Endodermal cell (in vitro differentiated cells): ENCODE data around the gene RBKS. TPM values are rescaled to one million over a fixed set of nuclear protein-coding genes. Genes with fewer than 3 reads are reported as not detected.

Experiments
- DNase-seq: peaks from one replicate; pipeline ENCODE4 v3.0.0-alpha.2; 2017
- H3K27ac ChIP-seq: 2 replicates; pipeline ENCODE4 v1.5.1; 2013; ENCODE audit warnings: mild to moderate bottlenecking, low read depth, low read length, moderate library complexity
- H3K27me3 ChIP-seq: 2 replicates; pipeline ENCODE4 v1.6.1; 2013; ENCODE audit warnings: mild to moderate bottlenecking, low read length, moderate library complexity; ENCODE audit not compliant: insufficient read depth, control insufficient read depth, poor library complexity, severe bottlenecking
- H3K36me3 ChIP-seq: 2 replicates; pipeline ENCODE4 v1.7.0; 2013; ENCODE audit warnings: mild to moderate bottlenecking, low read length, moderate library complexity; ENCODE audit not compliant: control insufficient read depth, insufficient read depth
- H3K4me1 ChIP-seq: one replicate; pipeline ENCODE4 v1.7.0; 2013; ENCODE audit warnings: low read length; ENCODE audit not compliant: control insufficient read depth, insufficient read depth
- H3K4me3 ChIP-seq: 2 replicates; pipeline ENCODE4 v1.5.1; 2013; ENCODE audit warnings: mild to moderate bottlenecking, low read length, moderate library complexity
- H3K9ac ChIP-seq: 2 replicates; pipeline ENCODE4 v1.6.1; 2013; ENCODE audit warnings: mild to moderate bottlenecking, low read length, moderate library complexity; ENCODE audit not compliant: poor library complexity, severe bottlenecking; ENCODE audit errors: extremely low read depth
- H3K9me3 ChIP-seq: 2 replicates; pipeline ENCODE4 v1.6.1; 2013; ENCODE audit warnings: mild to moderate bottlenecking, low read length, moderate library complexity; ENCODE audit not compliant: control insufficient read depth
- H3K27ac Mint-ChIP-seq: 2 replicates; pipeline ENCODE4 v1.8.0; 2020; ENCODE audit warnings: mixed read lengths
- H3K27me3 Mint-ChIP-seq: 2 replicates; pipeline ENCODE4 v1.8.0; 2021; ENCODE audit warnings: mild to moderate bottlenecking, mixed read lengths; ENCODE audit not compliant: insufficient read depth
- H3K36me3 Mint-ChIP-seq: 2 replicates; pipeline ENCODE4 v1.8.0; 2020; ENCODE audit warnings: low read depth, mixed read lengths
- H3K4me1 Mint-ChIP-seq: 2 replicates; pipeline ENCODE4 v1.8.0; 2020; ENCODE audit warnings: mixed read lengths
- H3K4me3 Mint-ChIP-seq: 2 replicates; pipeline ENCODE4 v1.8.0; 2020; ENCODE audit warnings: mild to moderate bottlenecking, moderate library complexity, mixed read lengths
- H3K9me3 Mint-ChIP-seq: 2 replicates; pipeline ENCODE4 v1.8.0; 2020; ENCODE audit warnings: mild to moderate bottlenecking, mixed read lengths
- CTCF ChIP-seq: fragments of 200-600 bp; sonication (generic); conservative IDR thresholded peaks from 2 replicates; pipeline ENCODE4 v1.5.0; 2021; ENCODE audit warnings: antibody characterized with exemption, mild to moderate bottlenecking
- WGBS, 2 experiments: methylation state at CpG; one replicate each; pipeline versions ENCODE4 v1.1.5 to v1.1.7; 2013; ENCODE audit warnings: missing lambda C conversion rate in 2 of 2, mixed read lengths in 1 of 2; ENCODE audit not compliant: insufficient coverage in 1 of 2, insufficient read length in 1 of 2; 5-methylcytosine and 5-hydroxymethylcytosine counted together
- total RNA-seq, 2 donors: library from RNA; stranded (reverse); fragmentation: NEBNext Ultra II Directional in 1 of 2; extraction: Animal tissue kit (Norgen Biotek cat#: 25700) in 1 of 2; gene quantifications; 2 replicates in 1 of 2; 3 replicates in 1 of 2; pipeline ENCODE4 v1.2.1, GENCODE V29; 2021

The RBKS gene
- total RNA-seq, 2 donors from 2014 or later, result 4.4 to 4.9 TPM

DNA sequence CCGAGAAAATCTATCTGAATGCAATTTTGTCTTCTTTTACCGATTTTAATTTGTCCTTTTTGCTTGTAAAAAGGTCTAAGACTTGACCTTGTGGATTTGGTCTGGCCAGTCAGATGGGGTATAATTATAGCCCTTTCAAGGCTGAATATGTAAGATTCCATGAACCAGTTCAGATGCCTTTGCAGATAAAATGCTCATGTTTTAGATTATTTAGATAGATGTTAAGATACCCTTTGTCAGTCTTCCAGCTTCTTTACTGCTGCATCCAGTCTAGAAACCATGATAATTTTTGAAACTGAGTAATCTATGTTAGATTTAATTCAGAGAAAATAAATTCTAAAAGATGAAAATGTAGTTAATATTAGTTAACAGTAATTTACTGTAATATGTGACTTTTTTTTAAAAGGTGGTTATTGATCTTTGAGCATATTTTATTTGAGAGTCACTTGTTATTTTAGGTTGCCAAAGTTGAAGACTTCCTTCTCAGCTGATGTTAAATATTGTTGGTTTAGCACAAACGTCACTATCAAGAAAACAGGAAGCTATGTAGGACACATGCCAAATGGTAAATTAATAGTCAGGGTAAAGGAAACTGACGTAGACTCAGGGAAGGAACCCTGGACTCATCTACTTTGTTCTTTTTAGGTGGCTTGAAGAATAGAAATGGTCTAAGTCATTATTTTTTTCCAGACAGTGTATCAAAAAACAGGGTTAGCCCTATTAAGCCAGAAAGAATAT, 30.1 kb upstream of the RBKS start:
- 89 to 90% methylated on average over 4 of the region's 4 CpGs for WGBS, 2 experiments
- no peaks in the 10 kb centered on the region for H3K9me3 ChIP-seq
- no peaks in the 10 kb centered on the region for H3K27me3 ChIP-seq
- H3K9ac ChIP-seq, result no peak overlapping the region
- no peaks in the 10 kb centered on the region for H3K36me3 Mint-ChIP-seq
- no peaks in the 10 kb centered on the region for H3K9me3 Mint-ChIP-seq
- no peaks in the 10 kb centered on the region for H3K4me1 ChIP-seq
- no peak overlapping the region for H3K4me3 Mint-ChIP-seq
- no peaks in the 10 kb centered on the region for H3K36me3 ChIP-seq
- no peak overlapping the region for H3K27ac ChIP-seq
- H3K27ac Mint-ChIP-seq, result no peak overlapping the region
- no peak for TF ChIP-seq CTCF
- H3K4me1 Mint-ChIP-seq, result no peaks in the 10 kb centered on the region
- no peaks in the 10 kb centered on the region for H3K27me3 Mint-ChIP-seq
- no peak for DNase-seq
- no peak overlapping the region for H3K4me3 ChIP-seq

DNA sequence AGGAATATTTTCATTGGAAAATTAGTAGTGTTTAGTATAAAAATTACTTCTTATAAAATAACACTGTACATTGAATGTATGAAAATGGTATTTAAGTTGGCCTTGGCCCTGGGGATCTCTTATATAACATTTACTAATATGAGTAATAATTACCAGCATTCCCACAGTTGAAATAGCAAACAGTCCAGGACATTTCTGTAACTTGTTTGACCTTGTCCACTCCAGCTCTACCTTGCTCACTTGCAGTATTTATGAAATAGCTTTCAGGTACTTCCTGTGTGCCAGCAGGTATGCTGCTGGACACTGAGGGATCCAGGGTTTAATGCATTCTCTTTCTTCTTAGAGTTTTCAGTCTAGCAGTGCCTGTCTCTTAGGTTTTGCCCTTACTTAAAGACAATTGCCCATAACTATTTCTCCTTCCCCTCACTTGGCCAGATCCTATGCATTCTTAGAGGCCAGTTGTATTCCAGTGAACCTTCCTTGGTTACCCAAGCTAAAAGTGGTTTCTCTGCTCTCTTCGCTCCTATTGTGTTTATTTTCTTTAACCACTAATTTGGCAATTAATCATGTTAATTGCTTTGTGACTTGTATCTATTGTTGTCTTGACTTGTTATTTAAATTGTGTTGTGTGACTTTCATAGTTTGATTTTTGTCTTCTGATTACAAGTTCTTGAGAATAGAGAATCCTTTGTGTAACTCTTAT, 26.3 kb upstream of the RBKS start:
- no peak for DNase-seq
- WGBS, 2 experiments, result 86% methylated on average over 1 of the region's 1 CpG; no CpG with 5 or more reads in 1 of the 2 experiments
- TF ChIP-seq CTCF, result no peak

GRCh38 chr2:27915874-27916273, 25.7 kb upstream of the RBKS start:
- TF ChIP-seq CTCF, result no peak
- no peaks in the 10 kb centered on the region for H3K4me1 ChIP-seq
- no peak overlapping the region for H3K4me3 Mint-ChIP-seq
- H3K4me3 ChIP-seq, result no peak overlapping the region
- DNase-seq, result no peak
- no peak overlapping the region for H3K9ac ChIP-seq
- no peaks in the 10 kb centered on the region for H3K9me3 ChIP-seq
- no peaks in the 10 kb centered on the region for H3K27me3 ChIP-seq
- no peaks in the 10 kb centered on the region for H3K4me1 Mint-ChIP-seq
- H3K27ac ChIP-seq, result no peak overlapping the region
- no peak overlapping the region for H3K27ac Mint-ChIP-seq
- H3K36me3 ChIP-seq, result no peaks in the 10 kb centered on the region
- no peaks in the 10 kb centered on the region for H3K27me3 Mint-ChIP-seq
- no peaks in the 10 kb centered on the region for H3K9me3 Mint-ChIP-seq
- no peaks in the 10 kb centered on the region for H3K36me3 Mint-ChIP-seq

More for the DNA sequence above, 26.3 kb upstream of the RBKS start:
- Histone ChIP-seq H3K36me3 (no peaks in the 10 kb centered on the region), H3K27ac (no peak overlapping the region), H3K4me1 (no peaks in the 10 kb centered on the region), H3K27me3 (no peaks in the 10 kb centered on the region), H3K4me3 (no peak overlapping the region), H3K9me3 (no peaks in the 10 kb centered on the region), H3K9ac (no peak overlapping the region)
- Mint-ChIP-seq H3K9me3 (no peaks in the 10 kb centered on the region), H3K4me3 (no peak overlapping the region), H3K27me3 (no peaks in the 10 kb centered on the region), H3K4me1 (no peaks in the 10 kb centered on the region), H3K36me3 (no peaks in the 10 kb centered on the region), H3K27ac (no peak overlapping the region)
